GM21576 (cell line): ENCODE data around the gene HGF.
A peak's percentile ranks its signal among the peaks of the same experiment; 100 is the strongest.

Experiments used
- ATAC-seq: cut with Tn5 transposase; IDR thresholded peaks from one replicate; pipeline ENCODE4 v1.9.1; 2021; ENCODE audit warnings: mild to moderate bottlenecking, moderate library complexity; ENCODE audit not compliant: unreplicated experiment

HGF gene

DNA sequence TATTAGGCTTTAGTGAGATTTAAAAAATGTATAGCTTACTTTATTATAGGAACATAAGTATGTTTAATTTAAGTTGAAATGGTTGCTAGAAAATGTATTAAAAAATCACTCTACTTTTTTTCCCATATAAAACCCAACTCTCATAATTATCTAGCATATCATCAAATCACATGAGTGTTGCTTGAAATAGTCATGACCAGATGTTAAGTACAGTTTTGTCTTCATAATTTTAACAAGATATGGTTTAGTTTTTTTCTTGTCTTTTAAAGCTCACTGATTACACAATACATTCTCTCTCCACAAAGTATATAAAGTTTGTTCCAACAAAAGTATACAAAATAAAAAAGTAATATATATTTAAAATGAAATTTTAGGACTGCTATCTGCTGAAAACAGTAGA, 82.8 kb downstream of the HGF start:
- no peak for ATAC-seq

GRCh38 chr7:81685270-81685868, 84.5 kb downstream of the HGF start:
- ATAC-seq, result no peak

DNA sequence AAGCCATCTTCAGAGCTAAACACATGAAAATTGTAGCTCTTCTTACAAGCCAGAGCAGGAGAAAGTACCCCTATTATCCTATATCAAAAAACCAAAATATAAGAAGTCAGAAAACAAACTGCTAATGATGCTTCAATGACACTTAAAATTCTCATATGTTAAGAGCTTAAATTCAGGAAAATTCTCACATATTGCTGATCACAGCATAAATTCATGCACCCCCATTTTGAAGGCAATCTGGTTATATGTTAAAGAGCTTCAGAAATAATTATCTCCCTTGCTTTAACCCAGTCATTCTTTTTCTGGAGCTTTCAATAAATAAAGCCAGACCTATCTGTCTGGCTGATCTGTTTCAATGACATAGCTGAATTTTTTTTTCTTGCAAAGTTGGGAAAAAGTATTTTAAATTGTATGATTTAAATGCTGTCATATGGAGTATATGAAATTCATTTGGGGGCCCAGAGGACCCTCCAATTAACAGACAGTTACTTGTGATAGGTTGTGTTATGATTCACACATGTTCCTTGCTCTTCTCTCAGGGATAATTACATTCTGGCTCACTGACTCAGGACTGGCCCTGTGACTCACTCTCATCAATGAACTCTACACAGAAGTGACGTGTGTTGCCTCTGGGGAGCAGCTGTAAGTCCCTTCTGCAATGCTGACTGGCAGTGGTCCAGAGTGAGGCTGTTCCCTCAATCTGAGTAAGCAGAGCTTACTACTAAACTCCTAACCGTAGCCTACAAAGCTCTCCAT, 85.2 kb downstream of the HGF start:
- ATAC-seq, result peak; percentile 92

GRCh38 chr7:81684033-81684432, 85.8 kb downstream of the HGF start:
- no peak for ATAC-seq

DNA sequence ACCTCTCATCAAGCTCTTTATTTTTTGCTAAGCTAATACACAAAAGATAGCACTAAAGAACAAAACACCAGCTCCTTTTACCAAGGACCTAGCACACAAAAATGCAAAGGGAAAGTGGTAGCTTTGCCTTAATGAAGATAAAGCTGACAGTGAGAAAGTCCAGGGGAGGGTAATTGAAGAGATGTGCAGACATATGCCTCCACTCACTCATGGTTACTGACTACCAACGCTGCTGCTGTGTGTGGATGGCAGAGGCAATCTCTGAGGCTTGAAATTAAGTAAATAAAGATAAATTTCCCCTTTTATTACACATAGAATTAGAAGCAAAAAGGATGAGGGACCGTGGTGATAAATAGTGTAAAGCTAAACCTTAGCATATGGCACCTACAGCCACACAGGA, 87.0 kb downstream of the HGF start:
- ATAC-seq, result no peak

DNA sequence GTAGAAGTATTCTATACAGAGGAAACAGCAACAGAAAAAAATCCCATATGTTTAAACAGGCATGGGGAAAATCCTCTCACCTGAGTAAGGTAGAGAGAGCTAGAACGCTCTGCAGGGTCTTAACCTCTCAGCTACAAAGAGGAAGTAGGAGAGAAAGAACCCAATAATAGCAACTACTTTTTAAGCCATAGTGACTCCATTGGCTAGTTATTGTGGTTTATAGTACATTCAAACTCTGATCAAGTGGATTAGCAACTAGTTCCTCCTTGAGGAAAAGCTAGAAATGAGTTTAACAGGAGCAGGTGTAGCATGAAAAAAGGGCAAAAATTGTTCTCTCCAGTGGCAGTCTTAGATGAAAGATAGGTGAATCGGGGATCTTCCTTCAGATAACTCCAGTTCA, 89.7 kb downstream of the HGF start:
- no peak for ATAC-seq

DNA sequence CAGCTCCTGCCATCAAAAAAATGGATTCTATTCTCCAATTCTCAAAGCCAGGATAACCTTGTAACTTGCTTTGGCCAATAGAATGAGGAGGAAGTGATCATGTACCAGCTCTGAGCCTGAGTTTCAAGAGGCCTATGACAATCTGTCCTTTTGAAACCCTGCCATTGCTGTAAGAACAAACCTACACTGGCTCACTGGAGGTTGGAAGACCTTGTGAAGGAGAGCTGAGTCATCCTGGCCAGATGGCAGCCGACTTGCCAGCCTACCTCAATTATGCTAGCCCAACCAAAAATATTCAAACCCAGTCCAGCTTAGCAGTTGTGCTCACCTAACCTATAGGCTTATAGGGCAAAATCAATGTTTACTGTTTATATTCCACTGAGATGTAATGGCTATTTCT, 93.0 kb downstream of the HGF start:
- no peak for ATAC-seq

GRCh38 chr7:81676105-81676811, 93.6 kb downstream of the HGF start:
- no peak for ATAC-seq

DNA sequence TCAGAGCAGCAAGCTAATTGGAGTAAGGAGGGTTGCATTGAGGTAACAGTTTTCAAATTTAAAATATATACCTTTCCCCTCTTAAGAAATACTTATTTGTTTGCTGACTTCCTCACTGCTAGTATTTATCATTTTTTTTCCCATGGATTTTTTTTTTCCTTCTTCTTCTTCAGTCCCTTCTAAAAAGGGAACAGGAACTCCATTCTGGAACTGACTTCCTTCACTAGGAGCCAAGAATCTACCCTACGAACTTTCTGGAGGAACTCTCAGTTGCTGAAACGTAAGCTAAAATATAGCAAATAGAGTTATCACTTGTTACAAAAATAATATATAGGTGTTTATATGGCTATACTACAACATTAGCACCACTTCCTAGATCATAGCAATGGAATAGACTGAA, 95.4 kb downstream of the HGF start:
- no peak for ATAC-seq

DNA sequence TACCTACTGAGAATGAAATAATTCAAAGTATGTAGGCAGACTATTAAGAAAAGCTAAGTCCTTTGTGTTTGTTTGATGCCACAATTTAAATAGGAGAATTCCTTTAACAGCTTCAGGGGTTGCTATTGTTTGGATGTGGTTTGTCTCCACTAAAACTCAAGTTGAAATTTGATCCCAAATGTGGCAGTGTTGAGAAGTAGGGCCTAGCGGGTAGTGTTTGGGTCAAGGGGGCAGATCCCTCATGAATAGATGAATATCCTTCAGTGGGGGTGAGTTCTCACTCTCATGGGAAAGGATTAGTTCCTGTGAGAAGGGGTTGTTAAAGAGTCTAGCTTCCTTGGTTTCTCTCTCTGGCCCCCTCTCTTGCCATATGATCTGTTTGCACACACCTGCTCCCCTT, 97.0 kb downstream of the HGF start:
- no peak for ATAC-seq

- ATAC-seq, result no peak
These were observed 100.3 kb downstream of the HGF start for GRCh38 chr7:81669476-81670105.

- ATAC-seq, result no peak
These were observed 103.6 kb downstream of the HGF start for GRCh38 chr7:81666209-81666608.

- no peak for ATAC-seq
These were observed 104.6 kb downstream of the HGF start for GRCh38 chr7:81665236-81665635.

DNA sequence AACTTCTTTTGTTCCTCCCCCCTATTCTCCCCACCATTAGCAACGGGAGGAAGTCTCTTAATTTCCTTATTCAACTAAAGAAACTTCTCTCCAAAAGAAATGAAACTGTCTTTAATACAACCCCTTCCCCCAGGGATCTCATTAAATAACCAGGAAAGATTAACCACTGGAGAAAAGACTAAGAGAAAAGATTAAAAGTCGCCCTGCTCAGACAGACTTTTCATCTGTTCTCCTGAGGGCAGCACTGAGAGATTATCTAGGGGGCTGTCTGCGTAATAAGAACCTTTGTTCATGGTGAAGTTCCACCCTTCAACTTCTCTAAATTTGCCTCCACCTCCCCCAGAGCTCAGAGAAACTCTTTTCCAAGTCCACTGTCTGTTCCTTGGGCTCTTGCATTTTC, 105.5 kb downstream of the HGF start:
- no peak for ATAC-seq

GRCh38 chr7:81662531-81662930, 107.3 kb downstream of the HGF start:
- no peak for ATAC-seq

GRCh38 chr7:81659697-81660395, 110.0 kb downstream of the HGF start:
- no peak for ATAC-seq

DNA sequence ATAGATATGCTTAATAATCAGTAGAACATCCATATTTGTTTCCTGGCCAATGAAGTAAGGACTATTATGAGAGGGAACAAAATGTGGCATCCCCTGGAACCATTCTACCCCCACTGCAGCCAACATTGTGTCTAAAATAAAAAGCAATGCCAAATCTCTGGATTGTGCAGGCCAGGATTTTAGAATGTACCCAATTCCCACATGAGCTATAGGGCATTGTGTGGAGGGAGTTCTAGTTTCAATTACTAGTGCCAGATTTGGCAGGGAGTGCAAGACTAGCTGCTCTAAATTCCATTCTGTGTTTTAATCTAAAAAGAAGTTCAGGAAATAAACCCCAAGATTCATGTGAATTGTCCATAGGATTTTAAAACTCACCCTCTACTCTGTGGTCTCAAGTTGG, 112.3 kb downstream of the HGF start:
- ATAC-seq, result no peak

GRCh38 chr7:81655271-81655670, 114.6 kb downstream of the HGF start:
- no peak for ATAC-seq

- no peak for ATAC-seq
These were observed 117.6 kb downstream of the HGF start for GRCh38 chr7:81652225-81652624.
